Measurements from ENCODE around the gene FTSJ3.

Gene FTSJ3

DNA sequence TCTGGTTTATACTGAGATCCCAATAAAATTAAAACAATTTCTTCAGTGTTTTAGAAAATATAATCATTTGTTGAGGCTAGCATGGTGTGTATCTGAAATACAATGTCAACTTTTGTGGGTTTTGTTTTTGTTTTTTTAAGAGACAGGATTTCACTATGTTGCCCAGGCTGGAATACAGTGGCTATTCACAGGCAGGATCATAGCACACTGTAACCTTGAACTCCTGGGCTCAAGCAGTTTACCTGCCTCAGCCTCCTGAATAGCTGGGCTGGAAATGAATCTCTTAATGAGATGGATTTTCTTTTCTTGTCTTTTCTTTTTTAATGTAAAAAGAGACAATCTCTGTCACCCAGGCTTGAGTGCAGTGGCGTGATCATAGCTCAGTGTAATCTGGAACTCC is 41.3 kb downstream of the FTSJ3 start:
- DNase-seq (ENCODE audit: low read depth) = no peak

DNA sequence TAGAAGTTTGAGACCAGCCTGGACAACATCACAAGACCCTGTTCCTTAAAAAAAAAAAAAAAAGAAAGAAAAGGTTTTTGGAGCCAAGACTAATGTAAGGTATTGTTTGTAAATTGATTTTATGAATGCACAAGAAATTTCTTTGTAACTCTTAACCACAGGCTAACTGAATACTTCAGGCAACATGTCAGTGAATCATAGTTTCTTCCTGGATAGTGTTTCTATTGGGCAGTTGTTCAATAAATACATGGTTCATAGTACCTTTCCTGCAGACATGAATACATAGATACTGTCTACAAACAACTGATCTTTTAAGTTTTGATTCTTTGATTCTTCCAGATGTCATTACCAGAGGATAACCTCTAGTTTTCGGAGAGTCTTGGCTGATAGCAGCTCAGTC is 41.9 kb downstream of the FTSJ3 start:
- no peak for DNase-seq (ENCODE audit: low read depth)

DNA sequence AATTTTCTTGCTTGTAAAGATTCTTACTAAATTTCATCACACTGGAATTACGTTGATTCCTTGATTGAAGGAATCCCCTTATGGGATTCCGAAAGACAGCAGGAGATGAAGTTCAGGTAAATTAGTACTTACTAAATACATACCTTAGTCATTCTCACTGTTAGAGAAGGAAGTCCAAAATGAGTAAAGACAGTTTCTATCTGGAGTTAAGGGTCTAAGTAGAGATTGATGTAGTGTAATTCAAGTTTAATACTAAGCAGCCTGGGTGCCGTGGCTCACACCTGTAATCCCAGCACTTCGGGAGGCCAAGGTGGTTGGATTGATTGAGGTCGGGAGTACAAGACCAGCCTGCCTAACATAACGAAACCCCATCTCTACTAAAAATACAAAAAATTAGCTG is 43.9 kb downstream of the FTSJ3 start:
- DNase-seq (ENCODE audit: low read depth) = no peak

DNA sequence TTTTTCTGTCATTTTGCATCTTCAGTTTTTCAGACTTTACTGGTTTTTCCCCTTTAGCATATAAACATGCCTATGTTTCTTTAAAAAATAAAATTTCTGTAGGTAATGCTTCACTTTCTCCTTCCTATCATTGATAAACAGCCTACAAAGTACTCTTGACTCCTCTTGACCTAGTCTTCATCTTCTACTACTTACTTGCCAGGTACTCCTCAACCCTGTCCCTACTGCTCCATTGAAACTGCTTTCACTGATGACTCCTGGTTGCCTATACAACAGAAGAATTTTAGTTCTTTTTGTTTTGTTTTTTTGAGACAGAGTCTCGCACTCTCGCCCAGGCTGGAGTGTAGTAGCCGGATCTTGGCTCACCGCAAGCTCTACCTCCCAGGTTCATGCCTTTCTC is 46.5 kb downstream of the FTSJ3 start:
- DNase-seq (ENCODE audit: low read depth) = no peak

DNA sequence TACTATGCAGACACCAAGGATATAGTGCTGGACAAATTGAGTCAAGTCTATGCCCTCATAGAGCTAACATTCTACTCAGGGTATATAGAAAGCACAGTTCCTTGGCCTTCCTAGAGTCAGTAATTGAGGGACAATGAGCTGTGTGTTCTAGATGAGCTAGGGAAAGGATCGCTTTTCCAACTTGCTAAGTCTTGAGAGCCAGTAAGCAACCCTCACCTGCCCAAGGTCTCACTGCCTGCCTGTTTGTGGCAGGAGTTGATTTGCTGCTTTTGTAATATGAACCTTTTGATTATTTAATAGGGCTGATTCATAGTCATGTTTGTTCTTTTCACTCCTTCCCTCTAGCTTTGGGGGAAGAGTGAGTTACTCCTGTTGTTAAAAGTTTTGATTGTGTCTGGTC is 47.0 kb downstream of the FTSJ3 start:
- no peak for DNase-seq (ENCODE audit: low read depth)

DNA sequence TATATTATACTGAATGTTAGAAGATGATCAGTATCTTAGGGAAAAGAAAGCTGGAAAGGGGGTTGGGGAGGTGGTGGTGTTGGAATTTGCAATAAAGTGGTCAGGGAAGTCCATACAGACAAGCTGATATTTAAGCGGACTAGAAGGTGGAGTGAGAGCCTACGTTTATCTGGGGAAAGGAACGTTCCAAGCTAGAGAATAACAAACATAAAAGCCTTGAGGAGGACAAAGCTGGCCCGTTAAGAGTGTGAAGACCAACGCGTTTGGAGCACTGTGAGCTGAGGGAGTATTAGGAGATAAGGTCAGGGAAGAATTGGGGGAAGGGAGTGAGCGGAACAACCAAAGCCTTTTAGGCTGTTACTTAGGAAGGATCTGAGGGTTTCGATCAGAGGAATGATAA is 52.0 kb downstream of the FTSJ3 start:
- no peak for DNase-seq (ENCODE audit: low read depth)

DNA sequence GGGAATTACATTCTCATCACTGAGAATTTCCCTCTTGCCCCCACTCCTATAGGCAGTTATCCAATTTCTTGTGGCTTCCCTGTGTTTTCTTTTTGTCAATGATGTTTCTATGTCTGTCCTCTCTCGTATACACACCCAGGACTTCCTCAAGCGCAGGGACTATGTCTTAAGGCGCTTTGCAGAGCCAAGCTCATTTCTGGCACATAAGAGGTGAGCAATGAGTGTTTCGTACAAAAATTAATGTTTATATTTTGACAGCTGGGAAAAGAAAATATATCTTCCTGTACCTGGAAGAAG is 52.5 kb downstream of the FTSJ3 start:
- no peak for DNase-seq (ENCODE audit: low read depth)

DNA sequence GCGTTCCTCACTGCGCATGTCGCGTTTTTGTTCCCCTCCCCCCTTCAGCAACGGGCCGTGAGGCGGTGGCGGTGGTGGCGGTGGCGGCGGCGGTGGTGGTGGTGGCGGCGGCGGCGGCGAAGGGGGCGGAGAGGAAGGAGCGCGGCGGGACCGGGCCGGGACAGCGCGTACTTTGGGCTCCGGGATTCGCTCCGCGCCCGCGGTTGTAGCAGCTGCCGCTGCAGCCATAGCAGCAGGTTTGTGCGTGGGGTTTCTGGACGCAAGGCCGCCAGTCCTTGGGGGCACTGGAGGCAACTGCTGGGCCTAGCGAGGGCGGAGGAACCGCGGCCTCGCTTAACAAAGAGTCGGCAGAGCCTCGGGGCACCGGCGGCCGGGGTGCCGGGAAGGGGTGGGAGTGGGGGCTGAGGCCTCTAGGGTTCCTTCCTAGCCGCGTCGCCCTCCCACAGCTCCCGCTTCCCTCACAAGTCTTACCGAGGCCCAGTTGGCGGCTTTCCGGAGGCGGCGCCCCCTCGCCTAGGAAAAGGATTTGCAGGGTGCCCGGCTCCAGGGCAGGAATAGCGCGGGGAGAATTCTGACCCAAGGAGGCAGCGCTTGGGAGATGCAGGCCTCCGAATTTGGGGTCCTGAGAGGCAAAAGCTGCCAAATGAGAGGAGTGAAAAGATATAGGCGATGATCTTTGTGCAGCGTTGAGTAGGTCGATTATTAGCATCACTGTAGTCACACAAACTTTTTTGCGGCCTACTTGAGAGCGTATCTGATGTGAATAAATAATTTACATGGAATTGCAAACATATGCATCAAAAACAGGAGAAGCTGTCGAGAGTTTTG is 53.1 kb downstream of the FTSJ3 start, which contains the start of gene DDX42:
Gene DDX42, plus strand, starts transcription at position 30 of the 828 bp plus-strand sequence. CDS start 12,880 bp downstream, outside the sequence.
- DNase-seq (ENCODE audit: low read depth) = no peak

DNA sequence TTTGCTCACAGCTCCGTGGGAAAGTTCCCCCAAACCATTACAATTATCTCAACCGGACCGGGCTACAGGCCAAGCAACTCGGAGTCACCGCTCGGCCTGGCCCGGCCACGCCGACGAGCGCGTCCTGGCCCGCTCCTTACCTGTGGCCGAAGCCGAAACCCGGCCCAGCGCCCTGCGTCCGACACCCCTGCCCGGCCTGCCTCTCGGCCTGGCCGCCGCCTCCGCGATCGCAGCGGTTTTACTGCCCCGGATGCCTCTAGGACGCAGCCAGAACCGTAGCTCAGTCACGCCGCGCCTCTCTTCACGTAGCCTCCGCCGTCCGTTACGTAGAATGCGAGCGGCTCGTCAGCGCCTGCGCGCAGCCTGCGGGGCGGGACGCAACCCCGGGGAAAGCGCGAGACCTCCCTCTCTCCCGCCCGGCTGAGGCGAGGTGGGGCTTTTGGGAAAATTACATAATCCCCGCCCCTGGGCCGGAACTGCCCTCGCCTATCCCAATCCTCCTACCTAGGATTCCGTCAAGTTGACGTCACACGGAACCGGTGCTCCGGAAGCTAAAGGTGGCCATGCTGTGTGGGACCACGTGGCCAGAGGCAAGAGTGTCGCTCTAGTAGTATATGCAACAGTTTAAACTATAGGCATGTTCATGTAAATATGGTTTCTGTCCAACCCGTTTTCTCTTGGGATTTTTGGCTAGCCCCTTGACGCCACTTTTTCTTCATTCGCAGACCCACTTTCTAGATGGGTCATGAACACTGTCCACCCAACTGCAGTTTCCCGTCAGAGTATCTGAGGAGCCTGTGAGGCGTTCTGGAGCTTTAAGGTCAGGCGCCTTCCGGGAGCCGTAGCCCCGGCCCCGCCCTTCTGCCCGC is 54.0 kb downstream of the FTSJ3 start, which contains the start of gene CCDC47:
Gene CCDC47, minus strand, starts transcription at position 326 of the 869 bp plus-strand sequence. CDS start 7,422 bp downstream, outside the sequence.
- DNase-seq (ENCODE audit: low read depth) = peak; percentile 93

DNA sequence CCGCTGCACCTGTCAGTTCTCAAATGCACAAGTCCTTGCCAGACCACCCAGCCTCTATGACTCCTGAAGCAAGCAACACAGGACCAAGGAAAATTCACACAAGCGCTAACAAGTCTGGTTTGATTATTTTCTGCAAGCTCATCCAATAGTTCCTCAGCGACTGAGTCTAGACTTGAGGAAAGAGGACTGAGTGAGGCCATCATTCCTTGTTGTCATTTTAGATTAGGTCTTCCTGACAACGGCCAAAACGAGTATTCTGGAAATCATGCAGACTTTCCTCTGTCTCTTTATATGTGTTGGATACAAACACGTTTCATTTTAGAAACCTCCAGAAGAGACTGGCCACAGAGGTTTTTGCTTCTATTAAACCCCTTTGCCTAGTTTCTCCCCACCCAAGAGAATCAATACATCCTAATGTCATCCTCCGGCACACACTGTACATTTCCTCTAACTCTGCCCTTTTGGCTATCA is 54.6 kb downstream of the FTSJ3 start:
- DNase-seq (ENCODE audit: low read depth) = no peak
